ENCODE measurements around the gene ANKH.

The ANKH gene

DNA sequence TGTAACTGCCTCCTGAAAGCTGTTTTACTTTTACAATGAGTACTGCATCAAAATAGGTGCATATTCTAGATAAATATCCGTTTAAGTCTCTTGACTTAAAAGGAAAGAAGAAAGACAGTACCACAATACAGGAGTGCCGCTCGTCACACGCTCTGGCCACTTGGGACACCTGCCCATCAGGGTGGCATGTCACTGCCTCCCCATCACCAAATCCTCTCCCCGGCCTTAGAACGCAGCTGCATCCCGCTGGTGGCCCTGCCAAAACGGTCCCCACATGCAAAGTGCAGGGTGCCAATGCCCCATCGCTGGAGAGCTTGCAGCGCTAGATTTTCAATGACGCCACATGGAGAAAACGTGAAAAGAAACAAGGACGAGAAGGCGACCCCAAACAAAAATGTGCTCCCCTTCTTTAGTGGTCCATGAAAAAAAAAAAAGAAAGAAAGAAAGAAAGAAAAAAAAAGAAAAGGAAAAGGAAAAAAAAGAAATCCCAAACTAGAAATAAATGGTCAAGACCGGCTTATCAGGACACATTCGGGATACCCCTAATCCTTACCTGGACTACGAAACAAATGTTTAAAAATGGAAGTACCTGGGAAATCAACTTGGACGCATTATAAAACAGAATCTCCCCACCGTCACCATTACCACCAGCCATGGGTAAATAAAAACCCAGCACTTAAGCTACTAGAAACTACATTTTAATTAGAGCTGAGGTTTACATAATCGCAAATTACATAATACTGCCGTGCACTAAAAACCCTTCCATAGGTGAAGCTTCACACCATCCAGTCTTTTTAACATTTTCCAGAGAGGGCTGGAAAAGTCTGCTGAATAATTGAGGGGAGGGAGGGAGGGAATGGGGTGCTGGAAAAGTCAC lies 1.0 kb downstream of the ANKH start:
- H3K4me3 ChIP-seq (ENCODE audit: control insufficient read depth, low read depth, low read length), result peak overlapping the region; percentile 65
- no peak for DNase-seq (ENCODE audit: low read depth)
- TF ChIP-seq, protein P1, sequence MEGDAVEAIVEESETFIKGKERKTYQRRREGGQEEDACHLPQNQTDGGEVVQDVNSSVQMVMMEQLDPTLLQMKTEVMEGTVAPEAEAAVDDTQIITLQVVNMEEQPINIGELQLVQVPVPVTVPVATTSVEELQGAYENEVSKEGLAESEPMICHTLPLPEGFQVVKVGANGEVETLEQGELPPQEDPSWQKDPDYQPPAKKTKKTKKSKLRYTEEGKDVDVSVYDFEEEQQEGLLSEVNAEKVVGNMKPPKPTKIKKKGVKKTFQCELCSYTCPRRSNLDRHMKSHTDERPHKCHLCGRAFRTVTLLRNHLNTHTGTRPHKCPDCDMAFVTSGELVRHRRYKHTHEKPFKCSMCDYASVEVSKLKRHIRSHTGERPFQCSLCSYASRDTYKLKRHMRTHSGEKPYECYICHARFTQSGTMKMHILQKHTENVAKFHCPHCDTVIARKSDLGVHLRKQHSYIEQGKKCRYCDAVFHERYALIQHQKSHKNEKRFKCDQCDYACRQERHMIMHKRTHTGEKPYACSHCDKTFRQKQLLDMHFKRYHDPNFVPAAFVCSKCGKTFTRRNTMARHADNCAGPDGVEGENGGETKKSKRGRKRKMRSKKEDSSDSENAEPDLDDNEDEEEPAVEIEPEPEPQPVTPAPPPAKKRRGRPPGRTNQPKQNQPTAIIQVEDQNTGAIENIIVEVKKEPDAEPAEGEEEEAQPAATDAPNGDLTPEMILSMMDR (IDR thresholded peaks at IDR 0.05; ENCODE audit: control insufficient read depth, insufficient read depth, low read depth, low read length, missing control alignments), result peak; percentile 16

DNA sequence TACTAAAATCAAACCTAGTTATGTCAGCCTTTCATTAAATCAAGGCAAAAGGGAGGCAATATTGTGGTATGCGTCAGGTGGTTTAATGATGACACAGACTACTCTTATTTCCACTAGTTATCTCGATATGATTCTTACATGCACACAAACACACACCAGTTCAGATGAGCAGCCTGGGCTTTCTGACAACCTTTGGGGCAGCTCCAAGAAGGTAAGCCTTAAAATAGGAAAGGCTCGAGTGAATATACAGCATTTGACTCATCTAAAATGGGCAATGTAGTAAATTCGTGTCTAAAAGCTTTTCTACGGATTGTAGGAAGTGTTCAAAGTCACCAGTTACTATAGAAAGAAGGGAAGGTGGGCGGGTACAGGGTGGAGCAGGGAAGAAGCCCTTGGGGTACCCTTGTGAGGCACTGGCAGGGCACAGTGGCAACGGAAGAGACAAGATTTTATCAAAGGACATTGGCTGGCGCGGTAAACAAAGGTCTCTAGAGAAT lies 1.9 kb downstream of the ANKH start:
- H3K4me3 ChIP-seq (ENCODE audit: control insufficient read depth, low read depth, low read length), result peak overlapping the region; percentile 65
- TF ChIP-seq, protein P1 (IDR thresholded peaks at IDR 0.05; ENCODE audit: control insufficient read depth, insufficient read depth, low read depth, low read length, missing control alignments), result no peak
- no peak for DNase-seq (ENCODE audit: low read depth)

DNA sequence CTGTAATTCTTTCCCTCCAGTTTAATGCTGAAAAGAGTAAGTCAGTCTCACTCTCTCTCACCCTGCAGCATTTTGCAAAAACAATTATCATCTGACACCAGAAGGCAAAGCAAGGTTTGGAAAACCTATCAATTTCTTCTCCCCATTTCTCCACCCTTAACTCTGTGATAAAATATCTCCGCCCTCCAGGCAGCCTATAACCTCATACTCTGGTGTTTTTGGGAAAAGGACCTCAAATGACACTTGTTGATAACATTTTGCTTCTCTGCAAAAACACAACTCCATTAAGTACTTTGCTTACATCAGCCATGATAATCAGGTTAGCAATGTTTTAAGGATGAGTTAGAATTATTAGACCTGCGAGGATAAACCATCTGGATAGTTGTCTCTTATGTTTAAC lies 2.3 kb downstream of the ANKH start:
- peak overlapping the region; percentile 65 for H3K4me3 ChIP-seq (ENCODE audit: control insufficient read depth, low read depth, low read length)
- no peak for DNase-seq (ENCODE audit: low read depth)
- TF ChIP-seq, protein P1 (IDR thresholded peaks at IDR 0.05; ENCODE audit: control insufficient read depth, insufficient read depth, low read depth, low read length, missing control alignments), result no peak

DNA sequence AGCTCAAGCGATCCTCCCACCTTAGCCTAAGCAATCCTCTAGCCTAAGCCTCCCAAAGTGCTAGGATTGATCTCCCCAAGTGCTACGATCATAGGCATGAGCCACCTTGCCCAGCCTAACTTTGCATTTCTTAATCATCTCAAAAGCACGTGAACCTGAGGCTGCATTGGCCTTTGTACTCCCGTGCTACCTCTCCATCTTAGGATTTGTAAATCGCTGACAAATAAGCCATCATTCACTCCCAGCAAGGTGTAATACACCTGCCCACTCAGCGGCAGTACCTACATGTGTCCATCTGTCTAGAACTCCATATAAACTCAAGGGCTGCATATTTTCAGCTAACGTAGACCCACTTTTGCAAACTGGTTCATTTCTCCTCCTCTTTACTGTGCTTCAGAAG lies 2.8 kb downstream of the ANKH start:
- H3K4me3 ChIP-seq (ENCODE audit: control insufficient read depth, low read depth, low read length), result no peak overlapping the region
- no peak for DNase-seq (ENCODE audit: low read depth)
- TF ChIP-seq, protein P1 (IDR thresholded peaks at IDR 0.05; ENCODE audit: control insufficient read depth, insufficient read depth, low read depth, low read length, missing control alignments), result no peak

DNA sequence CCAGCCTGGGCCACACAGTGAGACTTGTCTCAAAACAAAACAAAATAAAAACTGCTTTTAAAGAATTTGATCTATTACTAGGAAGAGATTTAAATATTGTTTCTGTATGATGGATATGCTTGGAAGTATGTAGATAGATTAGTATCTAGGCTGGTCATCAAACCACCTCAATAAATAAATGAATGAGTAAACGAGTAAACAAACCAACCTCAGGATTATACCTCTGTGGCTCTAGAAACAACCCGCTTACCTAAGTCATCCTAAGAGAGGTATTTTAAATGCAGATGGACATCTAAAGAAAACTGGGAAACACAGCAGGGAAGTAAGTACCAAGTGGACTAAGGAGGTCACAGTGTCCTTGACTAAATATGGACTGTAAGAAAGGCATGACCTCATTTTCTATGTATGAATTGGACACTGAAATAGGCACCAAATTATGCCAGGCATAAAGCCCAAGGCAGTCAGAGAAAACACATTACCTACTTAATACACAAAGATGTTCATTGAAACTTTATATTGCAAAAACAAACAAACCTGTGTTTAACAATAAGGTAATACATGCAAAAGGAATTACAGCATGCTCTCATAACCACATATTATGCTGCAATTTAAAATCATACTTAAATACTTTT lies 7.3 kb downstream of the ANKH start:
- no peak overlapping the region for H3K4me3 ChIP-seq (ENCODE audit: control insufficient read depth, low read depth, low read length)
- no peak for DNase-seq (ENCODE audit: low read depth)
- TF ChIP-seq, protein P1 (IDR thresholded peaks at IDR 0.05; ENCODE audit: control insufficient read depth, insufficient read depth, low read depth, low read length, missing control alignments), result no peak

GRCh38 chr5:14863105-14863504 lies 8.5 kb downstream of the ANKH start:
- TF ChIP-seq, protein P1 (IDR thresholded peaks at IDR 0.05; ENCODE audit: control insufficient read depth, insufficient read depth, low read depth, low read length, missing control alignments), result no peak
- H3K4me3 ChIP-seq (ENCODE audit: control insufficient read depth, low read depth, low read length), result no peak overlapping the region
- DNase-seq (ENCODE audit: low read depth), result no peak
